Measurements from ENCODE around the gene TP53I11.

TP53I11 gene

DNA sequence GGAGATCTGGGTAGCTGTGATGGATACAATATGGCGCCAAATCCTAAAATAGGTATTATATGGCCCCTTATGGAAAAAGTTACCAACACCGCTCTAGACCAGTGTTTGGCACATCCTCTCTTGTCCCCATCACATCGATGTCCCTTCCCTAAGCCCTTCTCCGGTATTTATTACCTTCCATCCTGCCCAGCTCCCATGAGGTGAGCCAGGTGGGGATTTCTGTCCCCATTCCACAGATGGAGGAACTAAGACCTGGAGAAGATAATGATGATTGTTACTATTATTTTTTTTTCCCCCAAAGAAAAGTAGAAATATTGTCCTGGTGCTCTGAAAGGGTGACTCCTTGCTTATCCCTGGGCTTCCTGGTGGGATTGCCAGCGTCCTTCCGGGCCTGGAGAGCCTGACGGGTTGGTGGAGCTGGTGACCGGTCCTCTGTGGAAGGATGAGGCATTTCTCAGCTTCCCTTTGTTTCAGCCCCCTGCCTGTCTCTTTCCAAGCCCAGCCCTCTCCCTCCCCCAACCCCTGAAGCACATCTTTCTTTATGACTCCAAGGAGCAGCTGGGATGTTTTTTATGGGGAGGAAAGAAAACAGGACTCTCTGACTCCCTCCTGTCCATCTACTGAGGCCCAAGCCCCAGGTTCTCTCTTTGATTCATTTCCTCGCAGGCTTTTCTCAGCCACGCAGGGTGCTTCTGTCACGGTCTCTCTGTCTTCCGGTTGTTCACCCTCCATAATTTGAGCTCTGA, 65.4 kb downstream of the TP53I11 start:
- Mint-ChIP-seq H3K27ac (no peak overlapping the region), H3K9me3 (no peaks in the 10 kb centered on the region), H3K4me1 (ENCODE audit: low read depth in 2 of 2) (peaks cover 9 to 20% of the 10 kb centered on the region in 2 donors), H3K36me3 (ENCODE audit: insufficient read depth) (no peaks in the 10 kb centered on the region), H3K4me3 (no peak overlapping the region), H3K27me3 (no peaks in the 10 kb centered on the region)
- DNase-seq (no peak), ATAC-seq (replicated peaks) (no peak)

DNA sequence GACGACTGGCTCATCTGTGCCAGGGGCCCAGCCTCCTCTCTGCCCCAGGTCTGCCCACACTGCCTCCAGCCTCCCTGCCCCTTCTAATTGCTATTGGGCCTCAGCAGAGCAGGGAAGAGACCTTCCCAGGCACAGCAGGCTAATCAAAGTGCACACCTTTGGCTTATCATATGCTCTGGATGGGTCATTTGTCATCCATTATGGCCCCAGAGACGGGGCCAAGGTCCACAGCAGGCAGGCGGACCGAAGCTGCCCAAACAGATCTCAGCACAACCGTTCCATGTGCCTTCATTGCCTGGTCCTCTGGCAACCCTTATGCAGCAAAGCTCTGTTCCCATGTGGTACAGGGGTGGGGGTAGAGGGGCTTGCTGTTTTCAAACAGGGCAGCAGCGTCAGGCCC, 66.6 kb downstream of the TP53I11 start:
- H3K4me1 Mint-ChIP-seq (ENCODE audit: low read depth in 2 of 2): peaks cover 9 to 20% of the 10 kb centered on the region in 2 donors
- peak overlapping the region in 1 of 2 donors; percentile 49 for H3K27ac Mint-ChIP-seq
- ATAC-seq (replicated peaks): no peak
- H3K4me3 Mint-ChIP-seq: no peak overlapping the region
- H3K36me3 Mint-ChIP-seq (ENCODE audit: insufficient read depth): no peaks in the 10 kb centered on the region
- no peak for DNase-seq
- H3K9me3 Mint-ChIP-seq: no peaks in the 10 kb centered on the region
- no peaks in the 10 kb centered on the region for H3K27me3 Mint-ChIP-seq

DNA sequence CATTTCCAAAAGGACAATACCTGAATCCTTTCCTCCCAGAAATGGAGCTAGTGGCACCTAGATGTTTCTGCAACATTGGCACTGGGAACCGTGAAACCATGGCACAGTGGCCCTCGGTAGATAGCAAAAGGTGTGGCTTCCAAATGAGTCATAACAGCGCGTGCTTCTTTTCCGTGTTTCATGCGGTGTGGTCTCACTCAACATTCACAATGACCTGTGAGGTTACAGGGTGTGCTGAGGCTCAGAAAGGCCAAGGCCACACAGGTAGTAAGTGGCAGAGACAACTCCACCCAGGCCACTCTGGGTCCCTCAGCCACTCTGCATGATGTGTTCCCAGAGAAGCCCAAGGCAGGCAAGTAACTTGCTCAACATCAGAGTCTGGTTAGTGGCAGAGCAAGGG, 67.4 kb downstream of the TP53I11 start:
- DNase-seq: no peak
- no peak overlapping the region for H3K4me3 Mint-ChIP-seq
- H3K27me3 Mint-ChIP-seq: no peaks in the 10 kb centered on the region
- no peaks in the 10 kb centered on the region for H3K9me3 Mint-ChIP-seq
- H3K27ac Mint-ChIP-seq: peak overlapping the region in 1 of 2 donors; percentile 14
- peaks cover 9 to 18% of the 10 kb centered on the region in 2 donors for H3K4me1 Mint-ChIP-seq (ENCODE audit: low read depth in 2 of 2)
- peak; percentile 35 for ATAC-seq (replicated peaks)
- H3K36me3 Mint-ChIP-seq (ENCODE audit: insufficient read depth): no peaks in the 10 kb centered on the region
